Neural cell (in vitro differentiated cells): Measurements from ENCODE around the gene DAG1. TPM values are rescaled to one million over a fixed set of nuclear protein-coding genes. Genes with fewer than 3 reads are reported as not detected.

Experiments
- H2AFZ ChIP-seq: fragments of 200-600, 300-800 bp; sonication (generic), shearing (Covaris generic); 2 replicates; pipeline ENCODE4 v1.6.0; 2014; ENCODE audit warnings: low read depth, mild to moderate bottlenecking, antibody characterized with exemption, low read length, moderate library complexity
- H3F3A ChIP-seq: fragments of 200-600 bp; shearing (Covaris generic); 2 replicates; pipeline ENCODE4 v1.6.1; 2016; ENCODE audit warnings: mild to moderate bottlenecking, moderate library complexity, mixed read lengths, antibody characterized with exemption, low read length; ENCODE audit not compliant: insufficient read depth, poor library complexity, severe bottlenecking
- H3K27ac ChIP-seq: fragments of 200-600, 300-800 bp; sonication (generic), shearing (Covaris generic); 2 replicates; pipeline ENCODE4 v1.5.1; 2014; ENCODE audit warnings: mild to moderate bottlenecking, low read length, moderate library complexity
- H3K27me3 ChIP-seq: fragments of 300-800, 200-600 bp; sonication (generic), shearing (Covaris generic); 2 replicates; pipeline ENCODE4 v1.6.0; 2014; ENCODE audit warnings: mild to moderate bottlenecking, low read depth, low read length, moderate library complexity; ENCODE audit not compliant: insufficient read depth
- H3K36me3 ChIP-seq: fragments of 300-800, 200-600 bp; sonication (generic), shearing (Covaris generic); 2 replicates; pipeline ENCODE4 v1.5.1; 2014; ENCODE audit warnings: mild to moderate bottlenecking, antibody characterized with exemption, low read length, moderate library complexity; ENCODE audit not compliant: insufficient read depth
- H3K4me2 ChIP-seq: fragments of 300-800, 200-600 bp; sonication (generic), shearing (Covaris generic); 2 replicates; pipeline ENCODE4 v1.6.0; 2014; ENCODE audit warnings: mild to moderate bottlenecking, low read length
- H3K4me3 ChIP-seq: fragments of 300-800, 200-600 bp; sonication (generic), shearing (Covaris generic); 2 replicates; pipeline ENCODE4 v1.5.1; 2014; ENCODE audit warnings: mild to moderate bottlenecking, low read length, moderate library complexity
- H3K79me2 ChIP-seq: fragments of 200-600 bp; shearing (Covaris generic); replicated peaks from 2 replicates; pipeline ENCODE4 v1.6.0; 2014; ENCODE audit warnings: mild to moderate bottlenecking, low read length, moderate library complexity; ENCODE audit not compliant: insufficient read depth
- H3K9ac ChIP-seq: fragments of 300-800, 200-600 bp; sonication (generic), shearing (Covaris generic); 2 replicates; pipeline ENCODE4 v1.6.1; 2016; ENCODE audit warnings: mild to moderate bottlenecking, low read length, mixed read lengths
- H3K9me2 ChIP-seq: fragments of 200-600 bp; shearing (Covaris generic); 2 replicates; pipeline ENCODE4 v1.6.1; 2016; ENCODE audit warnings: mild to moderate bottlenecking, low read length, mixed read lengths; ENCODE audit not compliant: insufficient read depth
- H3K9me3 ChIP-seq: fragments of 200-600, 300-800 bp; sonication (generic), shearing (Covaris generic); 2 replicates; pipeline ENCODE4 v1.6.1; 2016; ENCODE audit warnings: mild to moderate bottlenecking, mixed run types, low read length, moderate library complexity, mixed read lengths
- H4K20me1 ChIP-seq: fragments of 200-600 bp; shearing (Covaris generic); 2 replicates; pipeline ENCODE4 v1.6.1; 2016; ENCODE audit warnings: mild to moderate bottlenecking, mixed run types; ENCODE audit not compliant: insufficient read depth
- CTCF ChIP-seq: fragments of 450-650 bp; IDR thresholded peaks from 2 replicates; pipeline ENCODE4 v1.5.1; 2014; ENCODE audit warnings: antibody characterized with exemption, mild to moderate bottlenecking, moderate library complexity; ENCODE audit not compliant: poor library complexity, severe bottlenecking
- EP300 ChIP-seq: fragments of 450-650 bp; conservative IDR thresholded peaks from 2 replicates; pipeline ENCODE4 v1.6.1; 2014; ENCODE audit warnings: antibody characterized with exemption, mild to moderate bottlenecking, moderate library complexity; ENCODE audit not compliant: poor library complexity, severe bottlenecking
- EZH2 ChIP-seq: fragments of 200-600, 300-800 bp; shearing (Covaris generic), sonication (generic); IDR thresholded peaks from 2 replicates; pipeline ENCODE4 v1.6.1; 2014; ENCODE audit warnings: antibody characterized with exemption, low read length, borderline replicate concordance, mild to moderate bottlenecking; ENCODE audit not compliant: insufficient read depth, poor library complexity, severe bottlenecking
- MXI1 ChIP-seq: fragments of 450-650 bp; conservative IDR thresholded peaks from 2 replicates; pipeline ENCODE4 v1.6.1; 2014; ENCODE audit warnings: antibody characterized with exemption, mild to moderate bottlenecking; ENCODE audit not compliant: poor library complexity, severe bottlenecking
- POLR2AphosphoS5 ChIP-seq: IDR thresholded peaks from 2 replicates; pipeline ENCODE4 v1.6.1; 2012
- RAD21 ChIP-seq: fragments of 450-650 bp; conservative IDR thresholded peaks from 2 replicates; pipeline ENCODE4 v1.6.1; 2014; ENCODE audit warnings: antibody characterized with exemption, mild to moderate bottlenecking, moderate library complexity
- REST ChIP-seq: IDR thresholded peaks from 2 replicates; pipeline ENCODE4 v1.6.1; 2012; ENCODE audit warnings: borderline replicate concordance
- SMC3 ChIP-seq: fragments of 450-650 bp; conservative IDR thresholded peaks from 2 replicates; pipeline ENCODE4 v1.6.1; 2014; ENCODE audit warnings: antibody characterized with exemption, mild to moderate bottlenecking, moderate library complexity; ENCODE audit not compliant: poor library complexity
- TAF1 ChIP-seq: IDR thresholded peaks from 2 replicates; pipeline ENCODE4 v1.6.1; 2012; ENCODE audit warnings: low read depth
- polyA minus RNA-seq: library from RNA; depleted of rRNA, polyadenylated mRNA; stranded (reverse); fragments of >200 nt; gene quantifications from 2 replicates; pipeline ENCODE4 v1.2.3, GENCODE V29; 2014
- polyA plus RNA-seq: library from polyadenylated mRNA; depleted of rRNA; stranded (reverse); fragments of >200 nt; gene quantifications from 2 replicates; pipeline ENCODE4 v1.2.3, GENCODE V29; 2014

Gene DAG1
- 14.3 and 16.5 TPM in 2 replicates for polyA plus RNA-seq
- 24.8 and 29.6 TPM in 2 replicates for polyA minus RNA-seq

- H3K9me3 ChIP-seq: no peaks in the 10 kb centered on the region
- H3K27me3 ChIP-seq: no peaks in the 10 kb centered on the region
- peaks cover 30% of the 10 kb centered on the region for H3K79me2 ChIP-seq
- no peaks in the 10 kb centered on the region for H3K9me2 ChIP-seq
- H3K36me3 ChIP-seq: no peaks in the 10 kb centered on the region
- H3K27ac ChIP-seq: peak within 1 kb of the TSS; percentile 85
- peak within 1 kb of the TSS; percentile 87 for H3K9ac ChIP-seq
- H4K20me1 ChIP-seq: peaks cover 7% of the 10 kb centered on the region
- peak within 1 kb of the TSS; percentile 94 for H2AFZ ChIP-seq
- H3K4me3 ChIP-seq: peak within 1 kb of the TSS; percentile 88
- peaks cover 7% of the 10 kb centered on the region for H3F3A ChIP-seq
- H3K4me2 ChIP-seq: peak within 1 kb of the TSS; percentile 94
- TF ChIP-seq POLR2AphosphoS5 (peak; percentile 87), RAD21 (peak; percentile 19), EZH2 (no peak), REST (peak; percentile 40), EP300 (peak; percentile 53), SMC3 (peak; percentile 31), CTCF (no peak), MXI1 (peak; percentile 81)
These were observed at the start of gene DAG1 for GRCh38 chr3:49469936-49470713. TSS of gene DAG1 (plus strand) at chr3:49470267. CDS start at chr3:49510535, 40,268 bp downstream.

- no peak overlapping the region for H3K4me2 ChIP-seq
- H3K9ac ChIP-seq: no peak overlapping the region
These were observed 48.1 kb upstream of the DAG1 start for GRCh38 chr3:49421890-49422378.

More at GRCh38 chr3:49421890-49422378, 48.1 kb upstream of the DAG1 start:
- Histone ChIP-seq H2AFZ (no peak overlapping the region), H3K27ac (no peak overlapping the region), H3K9me3 (no peaks in the 10 kb centered on the region), H3K4me3 (peak overlapping the region; percentile 29), H4K20me1 (no peaks in the 10 kb centered on the region), H3F3A (no peaks in the 10 kb centered on the region), H3K79me2 (no peaks in the 10 kb centered on the region), H3K36me3 (no peaks in the 10 kb centered on the region), H3K27me3 (no peaks in the 10 kb centered on the region), H3K9me2 (no peaks in the 10 kb centered on the region)
- TF ChIP-seq CTCF (no peak), TAF1 (no peak), REST (no peak), MXI1 (no peak)
